Lower leg skin (tissue), 4 donors: ENCODE measurements around the gene IL22. TPM values are rescaled to one million over a fixed set of nuclear protein-coding genes. Genes with fewer than 3 reads are reported as not detected.

Experiments
- DNase-seq, 2 donors: peaks; one replicate each; pipeline ENCODE4 v3.0.0-alpha.2; 2019; ENCODE audit warnings: low spot score in 2 of 2
- H3K4me3 ChIP-seq: fragments of 200-600 bp; sonication (generic); 2 replicates; pipeline ENCODE4 v1.5.1; 2017; ENCODE audit warnings: mild to moderate bottlenecking, low read depth; ENCODE audit not compliant: poor library complexity, severe bottlenecking
- CTCF ChIP-seq, 3 donors: fragments of 450-650 bp; IDR thresholded peaks; one replicate each; pipeline ENCODE4 v1.5.1; 2016; ENCODE audit warnings: antibody characterized with exemption in 3 of 3, mild to moderate bottlenecking in 3 of 3, moderate library complexity in 2 of 3
- POLR2A ChIP-seq, 2 donors: fragments of 450-650 bp; IDR thresholded peaks; one replicate each; pipeline ENCODE4 v1.6.1; 2016 to 2017; ENCODE audit warnings: antibody characterized with exemption in 2 of 2, mild to moderate bottlenecking in 1 of 2, moderate library complexity in 1 of 2
- WGBS, 2 donors: methylation state at CpG; one replicate each; pipeline ENCODE4 v1.1.5; 2018; 5-methylcytosine and 5-hydroxymethylcytosine counted together
- intact Hi-C: fragments of 100-400 bp; cut with DNase I; formaldehyde crosslinking; loops from one replicate; pipeline ENCODE4 v1.15.0; 2023; ENCODE audit warnings: low total_unique reads
- total RNA-seq, 4 donors: library from RNA; depleted of rRNA; stranded (reverse); fragments of >200 nt; gene quantifications; one replicate each; pipeline ENCODE4 v1.1.0, GENCODE V29; 2016

IL22 gene
- total RNA-seq, 4 donors from 2014 or later: not detected

- intact Hi-C loops: no loop called here
- no peak overlapping the region for H3K4me3 ChIP-seq
- WGBS, 2 donors: 58 to 64% methylated on average over 2 of the region's 2 CpGs
- DNase-seq: no peak
- TF ChIP-seq POLR2A (IDR thresholded peaks at IDR 0.05): no peak
- TF ChIP-seq CTCF (IDR thresholded peaks at IDR 0.05): no peak
Observed at GRCh38 chr12:68200854-68201253, 52.5 kb downstream of the IL22 start.

GRCh38 chr12:68199127-68199526, 54.3 kb downstream of the IL22 start:
- no peak for DNase-seq
- H3K4me3 ChIP-seq: no peak overlapping the region
- WGBS, 2 donors: 92 to 94% methylated on average over 1 of the region's 1 CpG
- TF ChIP-seq CTCF (IDR thresholded peaks at IDR 0.05): no peak
- TF ChIP-seq POLR2A (IDR thresholded peaks at IDR 0.05): no peak
- intact Hi-C loops: no loop called here

- WGBS, 2 donors: 77 to 81% methylated on average over 12 of the region's 12 CpGs
Observed at GRCh38 chr12:68198507-68199086, 54.8 kb downstream of the IL22 start.

More at GRCh38 chr12:68198507-68199086, 54.8 kb downstream of the IL22 start:
- intact Hi-C loops: no loop called here
- DNase-seq: no peak
- no peak overlapping the region for H3K4me3 ChIP-seq
- TF ChIP-seq CTCF (IDR thresholded peaks at IDR 0.05): no peak
- TF ChIP-seq POLR2A (IDR thresholded peaks at IDR 0.05): no peak

Other genes with a start within 250 kb of the IL22 start
- gene IFNG, start 93.9 kb downstream of the IL22 start, total RNA-seq: not detected
- gene IL26, start 27.8 kb downstream of the IL22 start, total RNA-seq: not detected
- gene MDM1, start 78.8 kb upstream of the IL22 start, total RNA-seq: 1 to 10 TPM; 5.9 to 9.3 (median 7.6) TPM